Loucy (cell line): ENCODE data around the gene WASF3.

Experiments
- EZH2phosphoT487 ChIP-seq: fragments of 200-600 bp; IDR thresholded peaks from 2 replicates; pipeline ENCODE4 v1.6.1; 2018; ENCODE audit warnings: antibody characterized with exemption, mild to moderate bottlenecking, moderate library complexity, borderline replicate concordance
- TF ChIP-seq, protein P1 (sequence below): fragments of 200-600 bp; sonication (generic); conservative IDR thresholded peaks from 2 replicates; pipeline ENCODE4 v1.5.1; 2014; ENCODE audit warnings: mild to moderate bottlenecking, antibody characterized with exemption, low read length

DNA sequence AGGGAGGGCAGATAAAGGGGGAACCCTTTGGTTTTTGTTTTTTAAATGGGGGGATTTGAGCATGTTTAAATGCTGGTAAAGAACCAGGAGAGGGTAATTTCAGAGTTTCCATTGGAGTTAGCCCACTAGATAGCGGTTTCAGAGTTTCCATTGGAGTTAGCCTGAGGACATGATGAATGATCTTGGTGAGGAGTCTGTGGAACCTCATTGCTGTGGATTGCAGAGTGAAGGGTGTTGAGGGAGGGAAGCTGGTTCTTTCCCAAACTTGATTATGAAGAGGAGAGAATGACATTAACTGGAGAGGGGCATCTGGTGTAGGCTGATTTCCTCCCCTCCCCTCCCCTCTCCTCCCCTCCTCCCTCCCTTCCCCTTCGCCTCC is 5.0 kb downstream of the WASF3 start:
- TF ChIP-seq, protein P1, sequence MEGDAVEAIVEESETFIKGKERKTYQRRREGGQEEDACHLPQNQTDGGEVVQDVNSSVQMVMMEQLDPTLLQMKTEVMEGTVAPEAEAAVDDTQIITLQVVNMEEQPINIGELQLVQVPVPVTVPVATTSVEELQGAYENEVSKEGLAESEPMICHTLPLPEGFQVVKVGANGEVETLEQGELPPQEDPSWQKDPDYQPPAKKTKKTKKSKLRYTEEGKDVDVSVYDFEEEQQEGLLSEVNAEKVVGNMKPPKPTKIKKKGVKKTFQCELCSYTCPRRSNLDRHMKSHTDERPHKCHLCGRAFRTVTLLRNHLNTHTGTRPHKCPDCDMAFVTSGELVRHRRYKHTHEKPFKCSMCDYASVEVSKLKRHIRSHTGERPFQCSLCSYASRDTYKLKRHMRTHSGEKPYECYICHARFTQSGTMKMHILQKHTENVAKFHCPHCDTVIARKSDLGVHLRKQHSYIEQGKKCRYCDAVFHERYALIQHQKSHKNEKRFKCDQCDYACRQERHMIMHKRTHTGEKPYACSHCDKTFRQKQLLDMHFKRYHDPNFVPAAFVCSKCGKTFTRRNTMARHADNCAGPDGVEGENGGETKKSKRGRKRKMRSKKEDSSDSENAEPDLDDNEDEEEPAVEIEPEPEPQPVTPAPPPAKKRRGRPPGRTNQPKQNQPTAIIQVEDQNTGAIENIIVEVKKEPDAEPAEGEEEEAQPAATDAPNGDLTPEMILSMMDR: no peak
- TF ChIP-seq EZH2phosphoT487: no peak
